NCI-H446 (cell line): ENCODE measurements around the gene LMCD1.

ENCODE experiments used
- DNase-seq, 2 experiments: peaks; one replicate each; lab custom pipeline; 2025; lab: John Stamatoyannopoulos, UW

Gene LMCD1

GRCh38 chr3:8584661-8585060 lies 83.0 kb downstream of the LMCD1 start:
- DNase-seq: no peak

GRCh38 chr3:8589880-8590556 lies 88.4 kb downstream of the LMCD1 start:
- DNase-seq: no peak

- DNase-seq: no peak
Observed at GRCh38 chr3:8593021-8593827, 91.6 kb downstream of the LMCD1 start.

GRCh38 chr3:8595252-8595651 lies 93.6 kb downstream of the LMCD1 start:
- DNase-seq: no peak

- DNase-seq: no peak
Observed at GRCh38 chr3:8595695-8596115, 94.1 kb downstream of the LMCD1 start.

GRCh38 chr3:8596321-8597218 lies 94.9 kb downstream of the LMCD1 start:
- DNase-seq: no peak

GRCh38 chr3:8597219-8597853 lies 95.7 kb downstream of the LMCD1 start:
- DNase-seq: no peak

- DNase-seq: no peak
Observed at GRCh38 chr3:8599146-8599545, 97.5 kb downstream of the LMCD1 start.

GRCh38 chr3:8600457-8600856 lies 98.8 kb downstream of the LMCD1 start:
- no peak for DNase-seq

- DNase-seq: peak in 1 of 2 experiments; percentile 3
Observed at GRCh38 chr3:8603115-8603710, 101.6 kb downstream of the LMCD1 start.

- DNase-seq: no peak
Observed at GRCh38 chr3:8604006-8604405, 102.4 kb downstream of the LMCD1 start.

- no peak for DNase-seq
Observed at GRCh38 chr3:8604988-8605387, 103.4 kb downstream of the LMCD1 start.

GRCh38 chr3:8606701-8607231 lies 105.1 kb downstream of the LMCD1 start:
- no peak for DNase-seq

GRCh38 chr3:8607234-8608040 lies 105.8 kb downstream of the LMCD1 start:
- no peak for DNase-seq

- no peak for DNase-seq
Observed at GRCh38 chr3:8608041-8608790, 106.6 kb downstream of the LMCD1 start.

- DNase-seq: no peak
Observed at GRCh38 chr3:8608791-8609467, 107.3 kb downstream of the LMCD1 start.

GRCh38 chr3:8610951-8611350 lies 109.3 kb downstream of the LMCD1 start:
- DNase-seq: no peak

GRCh38 chr3:8617921-8618320 lies 116.3 kb downstream of the LMCD1 start:
- DNase-seq: no peak

- no peak for DNase-seq
Observed at GRCh38 chr3:8618950-8619349, 117.3 kb downstream of the LMCD1 start.
